Activated T-cell treated with anti-CD3 and anti-CD28 coated beads, Interleukin-2, amount 50 U/mL, for 72 hours (primary cell): ENCODE data around the gene CIAO2B. TPM values are rescaled to one million over a fixed set of nuclear protein-coding genes. Genes with fewer than 3 reads are reported as not detected.
A peak's percentile ranks its signal among the peaks of the same experiment; 100 is the strongest.
"Not testable (repeated sequence)": the region's sequence is repeated elsewhere in the genome, so short reads cannot be mapped to it uniquely, and the experiment has no call there.

ENCODE experiments used
- ATAC-seq, 2 donors: fragments of 150-1000 bp; cut with Tn5 transposase; replicated peaks in 1 of 2; 2 replicates each; pipeline ENCODE4 v1.10.0; 2021; ENCODE audit warnings: moderate library complexity in 2 of 2, mild to moderate bottlenecking in 1 of 2
- DNase-seq, 2 donors: peaks; one replicate each; pipeline ENCODE4 v3.0.0; 2021 to 2022; ENCODE audit warnings: mixed read lengths in 1 of 2
- H3K27ac Mint-ChIP-seq: one replicate; pipeline ENCODE4 v1.8.0; 2022; ENCODE audit warnings: mild to moderate bottlenecking, moderate library complexity, mixed read lengths
- H3K27me3 Mint-ChIP-seq: one replicate; pipeline ENCODE4 v1.8.0; 2022; ENCODE audit warnings: low read depth, mixed read lengths
- H3K36me3 Mint-ChIP-seq, 2 donors: one replicate each; pipeline ENCODE4 v1.8.0; 2022; ENCODE audit warnings: mixed read lengths in 2 of 2, mild to moderate bottlenecking in 1 of 2; ENCODE audit not compliant: insufficient read depth in 2 of 2
- H3K4me1 Mint-ChIP-seq: one replicate; pipeline ENCODE4 v1.8.0; 2022; ENCODE audit warnings: low read depth, mixed read lengths
- H3K4me3 Mint-ChIP-seq, 2 donors: one replicate each; pipeline ENCODE4 v1.8.0; 2022; ENCODE audit warnings: mild to moderate bottlenecking in 2 of 2, mixed read lengths in 2 of 2, moderate library complexity in 2 of 2
- H3K9me3 Mint-ChIP-seq, 2 donors: one replicate each; pipeline ENCODE4 v1.8.0; 2022; ENCODE audit warnings: mixed read lengths in 2 of 2
- total RNA-seq, 2 donors: library from RNA; stranded (reverse); gene quantifications; one replicate each; pipeline ENCODE4 v1.2.3, GENCODE V29; 2022

CIAO2B gene
- 100 to 1,000 TPM; 145 to 167 TPM for total RNA-seq

GRCh38 chr16:66934138-66934838 lies at the start of gene CIAO2B:
TSS of gene CIAO2B (minus strand) at chr16:66934402. CDS start at chr16:66934364, 38 bp downstream.
- Mint-ChIP-seq H3K4me1 (peaks cover 45% of the 10 kb centered on the region), H3K27ac (peak within 1 kb of the TSS; percentile 96), H3K36me3 (peaks cover 9 to 17% of the 10 kb centered on the region in 2 donors), H3K9me3 (no peaks in the 10 kb centered on the region), H3K4me3 (peak within 1 kb of the TSS; percentile 91 to 100), H3K27me3 (no peaks in the 10 kb centered on the region)
- DNase-seq = peak; percentile 93 to 95
- peak; percentile 90 to 92 for ATAC-seq

- H3K36me3 Mint-ChIP-seq = peaks cover 10 to 11% of the 10 kb centered on the region in 2 donors
- no peaks in the 10 kb centered on the region for H3K27me3 Mint-ChIP-seq
- H3K4me1 Mint-ChIP-seq = peaks cover 88% of the 10 kb centered on the region
- peaks cover 2 to 6% of the 10 kb centered on the region in 2 donors for H3K9me3 Mint-ChIP-seq
- peak overlapping the region in 1 of 2 donors; percentile 90 for H3K4me3 Mint-ChIP-seq
- peak overlapping the region; percentile 100 for H3K27ac Mint-ChIP-seq
- no peak for ATAC-seq
- no peak for DNase-seq
These were observed 48.8 kb upstream of the CIAO2B start for GRCh38 chr16:66983033-66983432.

GRCh38 chr16:66979011-66979717 lies 45.0 kb upstream of the CIAO2B start:
- peaks cover 84% of the 10 kb centered on the region for H3K4me1 Mint-ChIP-seq
- H3K27me3 Mint-ChIP-seq = no peaks in the 10 kb centered on the region
- no peak overlapping the region for H3K4me3 Mint-ChIP-seq
- DNase-seq = no peak
- ATAC-seq = no peak
- peaks cover 4% of the 10 kb centered on the region in 2 donors for H3K36me3 Mint-ChIP-seq
- peaks cover 0 to 6% of the 10 kb centered on the region in 2 donors for H3K9me3 Mint-ChIP-seq
- H3K27ac Mint-ChIP-seq = no peak overlapping the region

GRCh38 chr16:66977341-66978113 lies 43.3 kb upstream of the CIAO2B start:
- peak; percentile 96 for ATAC-seq
- H3K27me3 Mint-ChIP-seq = no peaks in the 10 kb centered on the region
- H3K4me3 Mint-ChIP-seq = peak overlapping the region; percentile 15 to 35
- peak; percentile 90 to 95 for DNase-seq
- H3K9me3 Mint-ChIP-seq = peaks cover 0 to 5% of the 10 kb centered on the region in 2 donors
- H3K36me3 Mint-ChIP-seq = peaks cover 0 to 2% of the 10 kb centered on the region in 2 donors
- peaks cover 71% of the 10 kb centered on the region for H3K4me1 Mint-ChIP-seq
- H3K27ac Mint-ChIP-seq = no peak overlapping the region

- peak overlapping the region in 1 of 2 donors; percentile 43 for H3K4me3 Mint-ChIP-seq
- ATAC-seq = no peak
- H3K27ac Mint-ChIP-seq = no peak overlapping the region
These were observed 42.5 kb upstream of the CIAO2B start for GRCh38 chr16:66976746-66977145.

GRCh38 chr16:66975302-66975893 lies 41.2 kb upstream of the CIAO2B start:
- H3K27ac Mint-ChIP-seq = peak overlapping the region; percentile 63
- H3K27me3 Mint-ChIP-seq = no peaks in the 10 kb centered on the region
- H3K4me3 Mint-ChIP-seq = peak overlapping the region; percentile 80 to 91
- DNase-seq (no peak), ATAC-seq (no peak)
- H3K9me3 Mint-ChIP-seq = no peaks in the 10 kb centered on the region
- H3K4me1 Mint-ChIP-seq = peaks cover 50% of the 10 kb centered on the region
- no peaks in the 10 kb centered on the region for H3K36me3 Mint-ChIP-seq

More at GRCh38 chr16:66976746-66977145, 42.5 kb upstream of the CIAO2B start:
- Mint-ChIP-seq H3K36me3 (no peaks in the 10 kb centered on the region), H3K9me3 (no peaks in the 10 kb centered on the region), H3K27me3 (no peaks in the 10 kb centered on the region), H3K4me1 (peaks cover 63% of the 10 kb centered on the region)
- no peak for DNase-seq

- H3K27me3 Mint-ChIP-seq, H3K36me3 Mint-ChIP-seq, ATAC-seq, H3K9me3 Mint-ChIP-seq: not testable (repeated sequence)
- Mint-ChIP-seq H3K27ac (peak overlapping the region; percentile 63), H3K4me3 (peak overlapping the region; percentile 80 to 91), H3K4me1 (peaks cover 48% of the 10 kb centered on the region)
- peak; percentile 72 for DNase-seq
These were observed 40.7 kb upstream of the CIAO2B start for GRCh38 chr16:66974932-66975246.

- H3K27ac Mint-ChIP-seq, H3K9me3 Mint-ChIP-seq, H3K36me3 Mint-ChIP-seq, DNase-seq, H3K27me3 Mint-ChIP-seq, ATAC-seq: not testable (repeated sequence)
- H3K4me1 Mint-ChIP-seq = peaks cover 44% of the 10 kb centered on the region
- H3K4me3 Mint-ChIP-seq = peak overlapping the region; percentile 80 to 91
These were observed 40.1 kb upstream of the CIAO2B start for GRCh38 chr16:66974156-66974931.

- H3K27ac Mint-ChIP-seq = no peak overlapping the region
- no peaks in the 10 kb centered on the region for H3K36me3 Mint-ChIP-seq
- no peak for DNase-seq
- peak overlapping the region in 1 of 2 donors; percentile 42 for H3K4me3 Mint-ChIP-seq
- ATAC-seq = no peak
- H3K27me3 Mint-ChIP-seq = no peaks in the 10 kb centered on the region
- no peaks in the 10 kb centered on the region for H3K9me3 Mint-ChIP-seq
- H3K4me1 Mint-ChIP-seq = peaks cover 37% of the 10 kb centered on the region
These were observed 39.5 kb upstream of the CIAO2B start for GRCh38 chr16:66973716-66974115.

- no peak for DNase-seq
- Mint-ChIP-seq H3K27ac (no peak overlapping the region), H3K36me3 (no peaks in the 10 kb centered on the region), H3K9me3 (no peaks in the 10 kb centered on the region), H3K4me1 (peaks cover 30% of the 10 kb centered on the region), H3K4me3 (no peak overlapping the region), H3K27me3 (no peaks in the 10 kb centered on the region)
- ATAC-seq = no peak
These were observed 38.8 kb upstream of the CIAO2B start for GRCh38 chr16:66972983-66973382.

GRCh38 chr16:66970775-66971720 lies 36.8 kb upstream of the CIAO2B start:
- Mint-ChIP-seq H3K9me3 (no peaks in the 10 kb centered on the region), H3K27ac (no peak overlapping the region), H3K4me1 (peaks cover 15% of the 10 kb centered on the region), H3K27me3 (no peaks in the 10 kb centered on the region), H3K4me3 (no peak overlapping the region), H3K36me3 (no peaks in the 10 kb centered on the region)
- DNase-seq = no peak
- peak; percentile 58 to 64 for ATAC-seq
